AG04450 (cell line): Measurements from ENCODE around the gene FAM222A. TPM values are rescaled to one million over a fixed set of nuclear protein-coding genes. Genes with fewer than 3 reads are reported as not detected.

Source experiments
- CTCF ChIA-PET: fragments of 300-600, 350-600 bp; formaldehyde crosslinking; extraction: SDS; loops from one replicate; lab custom pipeline; 2022; ENCODE audit warnings: antibody characterized with exemption, inconsistent platforms; lab: Charles Lee
- POLR2A ChIA-PET: fragments of 350-600 bp; formaldehyde crosslinking; extraction: SDS; loops from one replicate; lab custom pipeline; 2021; ENCODE audit warnings: antibody characterized with exemption, inconsistent platforms; lab: Yijun Ruan, JAX
- DNase-seq: peaks from one replicate; pipeline ENCODE4 v3.0.0-alpha.2; 2011; ENCODE audit warnings: low read depth, low spot score
- H3K27ac ChIP-seq: one replicate; pipeline ENCODE4 v1.5.1; 2012; ENCODE audit warnings: low read depth, low read length, control low read depth
- H3K27me3 ChIP-seq: one replicate; pipeline ENCODE4 v1.6.0; 2012; ENCODE audit warnings: low read length; ENCODE audit not compliant: control insufficient read depth, insufficient read depth
- H3K4me3 ChIP-seq: 2 replicates; pipeline ENCODE4 v1.5.1; 2011; ENCODE audit warnings: mild to moderate bottlenecking, low read depth, low read length, control low read depth
- H3K9me3 ChIP-seq: 2 replicates; pipeline ENCODE4 v1.5.1; 2012; ENCODE audit warnings: low read length; ENCODE audit not compliant: control insufficient read depth, insufficient read depth
- polyA plus RNA-seq: library from polyadenylated mRNA; depleted of rRNA; stranded (reverse); fragments of >200 nt; gene quantifications from 2 replicates; pipeline ENCODE4 v1.2.3, GENCODE V29; 2011
- TF ChIP-seq, protein P1 (sequence below): IDR thresholded peaks from 2 replicates; pipeline ENCODE4 v1.5.1; 2011; ENCODE audit warnings: low read depth, low read length, control low read depth, inconsistent platforms

FAM222A gene
- polyA plus RNA-seq, 1 experiment, result 0.15 TPM

DNA sequence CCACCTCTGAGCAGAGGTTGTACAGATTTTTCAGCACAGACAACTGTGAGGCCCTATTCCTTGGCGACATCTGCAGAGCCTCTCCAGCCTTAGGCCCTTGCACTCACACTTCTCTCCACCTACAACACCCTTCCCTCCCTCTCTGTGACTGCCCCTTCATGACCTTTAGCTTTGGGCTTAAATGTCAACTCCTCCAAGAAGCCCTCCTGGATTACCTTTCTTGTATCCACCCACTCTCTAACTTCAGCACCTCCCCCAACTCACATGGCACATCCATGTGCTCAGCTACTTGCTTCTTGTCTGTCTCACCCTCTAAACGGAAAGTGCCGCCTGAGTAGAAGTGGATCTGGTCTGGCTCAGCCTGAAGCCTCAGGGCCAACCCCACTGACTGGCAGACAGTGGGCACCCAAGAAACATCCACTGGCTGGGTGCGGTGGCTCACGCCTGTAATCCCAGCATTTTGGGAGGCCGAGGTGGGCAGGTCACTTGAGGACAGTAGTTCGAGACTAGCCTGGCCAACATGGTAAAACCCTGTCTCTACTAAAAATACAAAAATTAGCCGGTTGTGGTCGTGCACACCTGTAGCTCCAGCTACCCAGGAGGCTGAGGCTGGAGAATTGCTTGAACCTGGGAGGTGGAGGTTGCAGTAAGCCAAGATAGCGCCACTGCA lies 97.5 kb downstream of the FAM222A start:
- TF ChIP-seq, protein P1, sequence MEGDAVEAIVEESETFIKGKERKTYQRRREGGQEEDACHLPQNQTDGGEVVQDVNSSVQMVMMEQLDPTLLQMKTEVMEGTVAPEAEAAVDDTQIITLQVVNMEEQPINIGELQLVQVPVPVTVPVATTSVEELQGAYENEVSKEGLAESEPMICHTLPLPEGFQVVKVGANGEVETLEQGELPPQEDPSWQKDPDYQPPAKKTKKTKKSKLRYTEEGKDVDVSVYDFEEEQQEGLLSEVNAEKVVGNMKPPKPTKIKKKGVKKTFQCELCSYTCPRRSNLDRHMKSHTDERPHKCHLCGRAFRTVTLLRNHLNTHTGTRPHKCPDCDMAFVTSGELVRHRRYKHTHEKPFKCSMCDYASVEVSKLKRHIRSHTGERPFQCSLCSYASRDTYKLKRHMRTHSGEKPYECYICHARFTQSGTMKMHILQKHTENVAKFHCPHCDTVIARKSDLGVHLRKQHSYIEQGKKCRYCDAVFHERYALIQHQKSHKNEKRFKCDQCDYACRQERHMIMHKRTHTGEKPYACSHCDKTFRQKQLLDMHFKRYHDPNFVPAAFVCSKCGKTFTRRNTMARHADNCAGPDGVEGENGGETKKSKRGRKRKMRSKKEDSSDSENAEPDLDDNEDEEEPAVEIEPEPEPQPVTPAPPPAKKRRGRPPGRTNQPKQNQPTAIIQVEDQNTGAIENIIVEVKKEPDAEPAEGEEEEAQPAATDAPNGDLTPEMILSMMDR, result no peak
- CTCF ChIA-PET, result interaction anchor here (1.1 kb wide), 1 partner anchor 34 kb away, joined by 3 read pairs; no protein-coding TSS in a partner anchor
- H3K27me3 ChIP-seq, result no peaks in the 10 kb centered on the region

DNA sequence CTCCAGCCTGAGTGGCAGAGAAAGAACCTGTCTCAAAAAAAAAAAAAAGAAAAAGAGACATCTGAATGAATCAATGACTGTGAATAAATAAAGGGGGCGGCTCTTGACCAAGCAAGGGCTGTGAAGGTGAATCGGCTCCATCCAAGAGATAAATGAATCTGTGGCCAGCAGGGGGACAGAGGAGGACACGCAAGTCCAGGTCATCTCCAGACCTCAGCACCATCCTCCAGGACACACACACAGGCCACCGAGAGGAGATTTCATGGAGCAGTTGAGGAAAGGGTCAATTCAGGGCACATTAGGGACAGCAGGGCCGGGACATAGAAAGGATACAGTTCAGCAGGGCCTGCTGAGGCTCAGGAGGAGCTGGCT lies 98.0 kb downstream of the FAM222A start:
- H3K27me3 ChIP-seq, result no peaks in the 10 kb centered on the region
- CTCF ChIA-PET, result interaction anchor here (0.5 kb wide), 1 partner anchor 85 kb away, joined by 6 read pairs; no protein-coding TSS in a partner anchor
- no peak for DNase-seq
- no peak overlapping the region for H3K27ac ChIP-seq
- H3K9me3 ChIP-seq, result peaks cover 7% of the 10 kb centered on the region; the same call in 1 of the 2 replicates
- no peak overlapping the region for H3K4me3 ChIP-seq
- POLR2A ChIA-PET, result no interaction called here
- TF ChIP-seq, protein P1, result peak; percentile 14; the same call in 1 of the 2 replicates

More for the DNA sequence above, 97.5 kb downstream of the FAM222A start:
- no peak for DNase-seq
- H3K4me3 ChIP-seq, result no peak overlapping the region
- no peak overlapping the region for H3K27ac ChIP-seq
- POLR2A ChIA-PET, result no interaction called here
- peaks cover 7% of the 10 kb centered on the region; the same call in 1 of the 2 replicates for H3K9me3 ChIP-seq

GRCh38 chr12:109813810-109814416 lies 100.3 kb downstream of the FAM222A start:
- Histone ChIP-seq H3K27ac (no peak overlapping the region), H3K27me3 (no peaks in the 10 kb centered on the region), H3K9me3 (peaks cover 7% of the 10 kb centered on the region; the same call in 1 of the 2 replicates), H3K4me3 (no peak overlapping the region)
- TF ChIP-seq, protein P1, result no peak
- ChIA-PET POLR2A (no interaction called here), CTCF (no interaction called here)
- DNase-seq, result no peak

DNA sequence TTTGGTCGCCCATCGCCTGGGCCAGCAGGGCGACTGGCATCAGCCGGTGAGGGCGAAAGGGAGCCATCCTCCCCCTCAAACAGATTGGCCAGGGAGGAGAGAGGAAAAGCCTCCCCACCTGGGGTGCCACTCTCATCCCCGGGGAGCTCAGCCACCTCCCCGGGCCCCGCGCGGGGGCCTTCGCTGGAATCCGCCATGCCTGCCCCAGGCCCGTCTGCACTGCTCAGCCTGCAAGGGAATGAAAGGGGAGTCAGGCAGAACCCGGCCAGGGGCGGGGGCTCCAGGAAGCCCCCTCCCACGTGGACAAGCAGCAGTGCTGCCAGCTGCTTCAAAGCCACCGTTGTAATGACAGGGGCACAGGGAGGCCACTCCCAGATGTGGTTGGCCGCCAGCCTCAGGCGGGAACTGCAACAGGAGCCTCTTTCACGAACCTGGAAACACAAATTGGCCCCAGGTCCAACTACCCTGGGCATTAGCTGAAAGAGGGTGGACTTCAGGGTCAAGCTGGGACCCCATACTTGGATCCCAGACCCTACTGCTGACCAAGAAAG lies 101.0 kb downstream of the FAM222A start:
- ChIA-PET CTCF (interaction anchor here (1.2 to 2.0 kb wide), 3 partner anchors 9 to 40 kb away, joined by 5 to 9 read pairs (median 5); no protein-coding TSS in a partner anchor), POLR2A (no interaction called here)
- TF ChIP-seq, protein P1, result no peak
- no peak for DNase-seq
- H3K4me3 ChIP-seq, result no peak overlapping the region
- H3K9me3 ChIP-seq, result peaks cover 7% of the 10 kb centered on the region; the same call in 1 of the 2 replicates
- H3K27ac ChIP-seq, result no peak overlapping the region
- H3K27me3 ChIP-seq, result no peaks in the 10 kb centered on the region
